NOMO-1 (cell line): ENCODE measurements around the gene APH1B.

Experiments
- DNase-seq, 2 experiments: peaks; one replicate each; lab custom pipeline; 2025; ENCODE audit not compliant: unreplicated experiment in 2 of 2; lab: John Stamatoyannopoulos, UW

Gene APH1B

GRCh38 chr15:63348392-63348791 is 71.0 kb downstream of the APH1B start:
- DNase-seq = peak; percentile 17 to 21

GRCh38 chr15:63349156-63349555 is 71.8 kb downstream of the APH1B start:
- no peak for DNase-seq

GRCh38 chr15:63349621-63350020 is 72.2 kb downstream of the APH1B start:
- no peak for DNase-seq

DNA sequence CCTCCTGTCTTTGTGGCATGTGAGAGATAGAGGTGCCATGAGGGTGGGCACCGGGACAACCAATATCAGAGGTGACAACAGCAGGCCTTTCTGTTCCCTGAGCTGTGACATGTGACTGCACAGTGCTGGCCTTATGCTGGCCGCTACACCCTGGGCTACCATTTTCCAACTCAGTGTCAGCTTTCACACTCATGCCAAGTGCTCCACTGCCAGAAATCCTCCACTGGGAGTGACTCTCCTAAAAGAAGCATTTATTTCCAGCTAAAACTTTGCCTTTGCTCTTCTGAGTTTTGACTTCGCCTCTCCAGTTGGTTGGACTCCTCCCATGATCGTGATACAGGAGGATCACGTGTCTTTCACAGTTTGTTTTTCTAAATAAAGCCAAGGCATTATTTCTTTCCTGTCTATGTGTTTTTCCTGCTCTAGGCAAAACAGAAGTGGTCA is 72.8 kb downstream of the APH1B start:
- no peak for DNase-seq

GRCh38 chr15:63351170-63351569 is 73.8 kb downstream of the APH1B start:
- no peak for DNase-seq

- no peak for DNase-seq
Measured at GRCh38 chr15:63352808-63353207, 75.4 kb downstream of the APH1B start.

DNA sequence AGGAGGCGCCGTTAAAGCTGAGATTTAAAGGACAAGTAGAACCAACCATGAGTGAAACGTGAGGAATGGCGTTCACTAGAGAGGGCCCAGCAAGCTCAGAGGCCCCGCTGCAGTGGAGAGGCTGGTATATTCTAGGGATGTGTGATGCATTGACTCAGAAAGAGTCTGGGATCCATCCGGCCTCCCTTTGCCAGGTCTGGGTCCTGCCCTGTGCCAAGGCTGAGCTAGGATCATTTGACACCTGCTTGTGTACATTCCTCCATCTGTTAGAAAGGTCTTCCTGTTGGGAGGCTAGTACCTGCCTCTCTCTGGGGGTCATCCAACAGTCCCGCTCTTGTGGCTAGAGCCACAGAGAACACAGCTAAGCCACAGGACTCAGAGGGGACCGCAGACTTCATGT is 75.9 kb downstream of the APH1B start:
- no peak for DNase-seq

DNA sequence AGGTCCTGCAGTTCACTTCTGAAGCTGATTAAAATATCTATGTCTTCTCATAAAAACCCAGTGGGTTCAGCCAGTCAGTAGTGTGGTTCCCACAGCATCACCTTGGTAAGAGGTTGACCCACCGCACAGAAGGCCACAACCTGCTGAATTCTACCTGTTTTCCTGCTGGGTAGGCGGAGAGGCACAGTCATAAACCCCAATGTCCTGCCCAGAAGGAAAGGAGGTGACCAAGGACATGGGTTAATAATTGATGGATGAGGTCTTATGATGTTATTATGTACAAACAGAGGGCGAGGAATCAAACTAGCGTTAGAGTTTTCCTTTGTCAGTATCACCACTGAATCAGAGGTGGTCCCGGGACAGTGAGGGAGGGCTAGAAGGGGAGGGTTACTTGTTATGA is 76.5 kb downstream of the APH1B start:
- no peak for DNase-seq

DNA sequence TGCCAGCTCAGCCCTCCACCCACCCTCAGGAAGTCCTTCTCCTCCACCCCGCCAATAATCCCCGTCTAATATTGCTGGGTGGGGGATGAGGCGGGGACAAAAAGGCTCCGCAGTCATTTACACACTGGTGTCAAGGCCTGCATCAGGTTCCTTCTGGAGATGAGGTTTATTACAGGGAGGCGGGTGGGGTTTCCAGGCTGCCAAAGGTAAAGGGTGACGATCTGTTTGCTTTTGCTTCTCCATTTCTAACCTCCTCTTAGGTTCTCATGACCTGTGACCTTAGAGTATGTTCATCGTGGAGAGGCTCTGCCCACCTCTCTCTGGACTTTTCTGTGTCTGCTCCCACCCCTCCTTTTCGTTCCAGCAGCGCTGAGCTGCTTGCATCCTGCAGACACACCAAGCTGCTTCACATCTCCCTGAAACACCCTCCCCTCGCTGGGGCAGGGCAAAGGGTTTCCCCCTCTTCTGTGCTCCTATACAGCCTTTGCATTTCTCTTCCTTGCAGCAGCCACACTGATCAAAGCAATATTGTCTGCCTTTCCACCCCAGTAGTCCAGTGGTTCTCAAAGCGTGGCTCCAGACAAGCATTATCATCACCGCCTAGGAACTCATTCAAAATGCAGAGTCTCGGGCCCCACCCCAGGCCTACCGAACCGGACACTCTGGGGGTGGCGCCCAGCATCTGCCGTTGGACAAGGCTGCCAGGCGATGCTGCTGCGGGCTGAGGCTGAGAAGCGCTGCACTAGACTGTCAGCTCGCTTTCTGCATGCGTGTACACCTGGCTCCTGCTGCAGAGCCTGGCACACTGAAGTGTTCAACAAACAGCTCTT is 77.6 kb downstream of the APH1B start:
- DNase-seq = no peak

DNA sequence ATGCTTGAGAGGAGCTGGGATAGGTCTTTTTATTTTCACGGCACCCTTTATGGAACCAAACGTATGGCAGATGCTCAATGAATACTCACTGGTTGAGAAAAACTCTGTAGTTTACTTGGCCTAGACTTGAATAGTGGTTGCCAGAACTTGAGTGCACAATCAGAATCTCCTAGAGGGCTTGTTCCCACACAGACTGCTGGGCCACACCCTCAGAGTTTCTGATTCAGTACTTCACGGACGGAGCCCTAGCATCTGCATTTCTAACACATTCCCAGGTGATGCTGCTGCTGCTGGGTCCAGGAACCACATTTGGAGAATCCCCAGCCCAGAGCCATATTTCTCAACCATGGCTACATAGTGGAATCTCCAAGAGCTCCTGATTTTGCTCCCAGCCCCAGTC is 79.7 kb downstream of the APH1B start:
- DNase-seq = no peak

GRCh38 chr15:63357731-63358130 is 80.3 kb downstream of the APH1B start:
- DNase-seq = no peak

DNA sequence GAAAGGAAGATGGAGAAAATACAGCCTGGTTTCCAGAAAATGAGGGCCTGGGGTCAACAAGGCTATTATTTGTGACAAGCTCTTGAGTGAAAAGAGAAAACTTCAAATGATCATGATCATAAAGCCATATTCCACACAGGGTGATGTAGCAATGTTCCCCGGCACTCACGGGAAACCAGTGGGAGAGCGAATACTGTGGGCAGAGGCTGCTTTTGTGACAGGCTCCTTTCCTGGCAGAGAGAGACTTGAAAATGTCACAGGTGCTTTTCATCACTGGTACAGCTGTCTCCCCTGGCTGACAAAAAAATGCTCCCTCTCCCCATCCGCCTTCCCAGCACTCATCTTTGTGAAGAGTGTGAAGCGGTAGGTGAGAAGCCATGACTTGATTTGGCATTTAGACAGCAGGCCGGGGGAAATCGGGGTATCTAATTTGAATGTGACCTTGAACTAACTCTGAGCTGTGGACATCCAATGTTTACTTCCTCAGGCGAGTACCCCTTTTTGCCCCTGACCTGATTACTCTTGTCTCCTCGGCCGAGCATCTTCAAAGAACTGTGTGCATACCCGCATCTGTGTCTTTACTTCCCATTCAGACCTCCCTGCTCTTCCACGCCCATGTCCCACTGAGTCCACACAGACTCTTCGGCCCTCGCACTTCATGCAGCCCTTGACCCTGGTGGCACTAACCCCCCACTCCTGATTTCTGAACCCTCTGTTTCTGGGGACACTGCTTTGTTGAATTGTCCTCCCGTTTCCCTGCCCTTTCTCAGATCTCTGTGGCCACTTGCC is 81.0 kb downstream of the APH1B start:
- no peak for DNase-seq
